ENCODE results near the gene TTC33.

- no peak for TF ChIP-seq PHF8 (CRISPR knock-in tag; IDR thresholded peaks at IDR 0.05)
- TF ChIP-seq TFDP2 (CRISPR knock-in tag; IDR thresholded peaks at IDR 0.05): no peak
- TF ChIP-seq ZFX (CRISPR knock-in tag; IDR thresholded peaks at IDR 0.05; ENCODE audit: low read depth): no peak
- TF ChIP-seq RFX5 (IDR thresholded peaks at IDR 0.05; ENCODE audit: low read depth, low read length): no peak
- TF ChIP-seq AGO1 (IDR thresholded peaks at IDR 0.05; ENCODE audit: low read depth, low read length, poor library complexity, severe bottlenecking): no peak
- no peak for TF ChIP-seq HBP1 (CRISPR knock-in tag; IDR thresholded peaks at IDR 0.05; ENCODE audit: low read depth)
- no peak for TF ChIP-seq ZNF543 (CRISPR knock-in tag; IDR thresholded peaks at IDR 0.05)
These were observed 204.0 kb downstream of the TTC33 start for GRCh38 chr5:40551496-40552491.
